WTC11 (cell line): ENCODE measurements around the gene AP3D1.

Experiments
- ATF3 ChIP-seq: sonication (generic); formaldehyde crosslinking; conservative IDR thresholded peaks from 2 replicates; pipeline ENCODE4 v1.8.1; 2022; ENCODE audit warnings: mild to moderate bottlenecking, missing genetic modification reagents
- CTCF ChIP-seq: fragments of 200-600 bp; IDR thresholded peaks from 2 replicates; pipeline ENCODE4 v1.8.0; 2022; ENCODE audit warnings: antibody characterized with exemption
- FOXP1 ChIP-seq: sonication (generic); formaldehyde crosslinking; IDR thresholded peaks from 2 replicates; pipeline ENCODE4 v1.8.0; 2022; ENCODE audit warnings: missing genetic modification reagents, mild to moderate bottlenecking, moderate library complexity, borderline replicate concordance
- IRF2 ChIP-seq: sonication (generic); formaldehyde crosslinking; IDR thresholded peaks from 2 replicates; pipeline ENCODE4 v1.8.0; 2022; ENCODE audit warnings: low read depth, missing genetic modification reagents, borderline replicate concordance
- JUN ChIP-seq: sonication (generic); formaldehyde crosslinking; IDR thresholded peaks from 2 replicates; pipeline ENCODE4 v1.8.0; 2023; ENCODE audit warnings: mild to moderate bottlenecking, missing genetic modification reagents
- MXD4 ChIP-seq: fragments of 250-450 bp; sonication (Bioruptor Pico); IDR thresholded peaks from 2 replicates; pipeline ENCODE4 v1.8.0; 2021; ENCODE audit warnings: mild to moderate bottlenecking, moderate library complexity, borderline replicate concordance
- NFYB ChIP-seq: sonication (generic); formaldehyde crosslinking; conservative IDR thresholded peaks from 2 replicates; pipeline ENCODE4 v1.8.0; 2022; ENCODE audit warnings: low read depth, missing genetic modification reagents
- OVOL2 ChIP-seq: fragments of 250-450 bp; sonication (Bioruptor Pico); IDR thresholded peaks from 2 replicates; pipeline ENCODE4 v1.9.0; 2021; ENCODE audit warnings: mild to moderate bottlenecking, borderline replicate concordance
- ZBTB21 ChIP-seq: sonication (generic); formaldehyde crosslinking; IDR thresholded peaks from 2 replicates; pipeline ENCODE4 v1.8.1; 2023; ENCODE audit warnings: mild to moderate bottlenecking, missing genetic modification reagents, borderline replicate concordance

GRCh38 chr19:2132191-2132590 lies 19.2 kb downstream of the AP3D1 start:
- TF ChIP-seq CTCF (no peak), JUN (CRISPR knock-in tag) (no peak), NFYB (CRISPR knock-in tag) (no peak), IRF2 (CRISPR knock-in tag) (no peak), OVOL2 (no peak), ATF3 (CRISPR knock-in tag) (no peak), MXD4 (CRISPR knock-in tag) (no peak), ZBTB21 (CRISPR knock-in tag) (no peak), FOXP1 (CRISPR knock-in tag) (no peak)
